ENCODE measurements around the gene MDN1.
"Not testable (repeated sequence)": the region's sequence is repeated elsewhere in the genome, so short reads cannot be mapped to it uniquely, and the experiment has no call there.

MDN1 gene

DNA sequence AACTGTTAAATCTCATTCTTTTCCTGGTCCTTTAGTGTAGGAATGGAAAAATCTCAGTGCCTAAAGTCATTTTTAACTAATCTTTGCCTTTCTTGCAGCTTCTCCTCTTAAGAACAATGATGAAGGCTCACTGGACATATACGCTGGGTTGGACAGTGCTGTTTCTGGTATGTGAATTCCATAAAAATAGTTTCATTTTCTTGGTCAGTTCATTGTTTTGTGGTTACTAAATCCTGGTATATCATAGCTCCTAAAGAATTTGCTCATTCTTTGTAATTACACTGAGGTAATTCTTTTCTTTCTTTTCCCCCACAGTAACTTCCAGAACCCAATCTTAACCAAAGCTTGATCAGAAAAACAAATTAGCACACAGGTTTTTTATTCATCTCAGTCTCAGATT is 33.5 kb upstream of the MDN1 start:
- TF ChIP-seq CTCF (IDR thresholded peaks at IDR 0.05; ENCODE audit: low read depth, low read length, missing control alignments) = no peak
- DNase-seq (ENCODE audit: low read depth) = peak; percentile 45
- in situ Hi-C loops (cut with HindIII; ENCODE audit: low sequenced_read_pairs) = no loop called here
- H3K4me3 ChIP-seq (ENCODE audit: low read depth, low read length) = no peak overlapping the region

- in situ Hi-C loops (cut with HindIII; ENCODE audit: low sequenced_read_pairs); DNase-seq (ENCODE audit: low read depth); H3K4me3 ChIP-seq (ENCODE audit: low read depth, low read length): not testable (repeated sequence)
These were observed 27.9 kb upstream of the MDN1 start for GRCh38 chr6:89847513-89847912.

DNA sequence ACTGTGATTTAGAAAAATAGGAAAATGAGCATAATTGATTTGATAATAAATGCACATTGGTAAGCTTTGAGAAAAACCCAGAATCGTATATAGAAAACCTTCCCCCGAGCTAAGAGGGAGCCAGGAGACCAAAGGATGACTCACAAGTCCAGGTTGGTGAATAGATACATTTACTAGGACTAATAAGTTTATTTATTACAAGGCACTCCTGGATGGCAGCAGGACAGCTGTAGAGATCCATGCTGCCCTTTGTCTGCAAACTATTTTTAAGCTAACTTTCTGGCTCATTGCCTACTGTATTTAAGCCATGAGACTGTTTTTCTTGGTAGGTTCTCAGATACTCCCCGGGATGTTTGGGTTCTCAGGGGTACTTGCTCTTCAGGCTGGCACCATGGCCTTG is 23.5 kb upstream of the MDN1 start:
- TF ChIP-seq CTCF (IDR thresholded peaks at IDR 0.05; ENCODE audit: low read depth, low read length, missing control alignments) = no peak
- no peak for DNase-seq (ENCODE audit: low read depth)
- H3K4me3 ChIP-seq (ENCODE audit: low read depth, low read length) = no peak overlapping the region
- in situ Hi-C loops (cut with HindIII; ENCODE audit: low sequenced_read_pairs) = no loop called here

- no peak for DNase-seq (ENCODE audit: low read depth)
- TF ChIP-seq CTCF (IDR thresholded peaks at IDR 0.05; ENCODE audit: low read depth, low read length, missing control alignments) = no peak
- no peak overlapping the region for H3K4me3 ChIP-seq (ENCODE audit: low read depth, low read length)
- in situ Hi-C loops (cut with HindIII; ENCODE audit: low sequenced_read_pairs) = no loop called here
These were observed 22.6 kb upstream of the MDN1 start for GRCh38 chr6:89842228-89842627.

GRCh38 chr6:89840538-89840937 is 20.9 kb upstream of the MDN1 start:
- DNase-seq (ENCODE audit: low read depth) = no peak
- in situ Hi-C loops (cut with HindIII; ENCODE audit: low sequenced_read_pairs) = no loop called here
- TF ChIP-seq CTCF (IDR thresholded peaks at IDR 0.05; ENCODE audit: low read depth, low read length, missing control alignments) = no peak
- no peak overlapping the region for H3K4me3 ChIP-seq (ENCODE audit: low read depth, low read length)

- no peak for TF ChIP-seq CTCF (IDR thresholded peaks at IDR 0.05; ENCODE audit: low read depth, low read length, missing control alignments)
- in situ Hi-C loops (cut with HindIII; ENCODE audit: low sequenced_read_pairs) = no loop called here
- H3K4me3 ChIP-seq (ENCODE audit: low read depth, low read length) = no peak overlapping the region
- DNase-seq (ENCODE audit: low read depth) = no peak
These were observed 17.1 kb upstream of the MDN1 start for GRCh38 chr6:89836639-89837222.

- no peak for DNase-seq (ENCODE audit: low read depth)
- no peak for TF ChIP-seq CTCF (IDR thresholded peaks at IDR 0.05; ENCODE audit: low read depth, low read length, missing control alignments)
- no peak overlapping the region for H3K4me3 ChIP-seq (ENCODE audit: low read depth, low read length)
- in situ Hi-C loops (cut with HindIII; ENCODE audit: low sequenced_read_pairs) = no loop called here
These were observed 15.5 kb upstream of the MDN1 start for GRCh38 chr6:89834884-89835792.

Measured in astrocyte of the cerebellum (primary cell).